Measurements from ENCODE around the gene SORCS1. TPM values are rescaled to one million over a fixed set of nuclear protein-coding genes. Genes with fewer than 3 reads are reported as not detected.

Gene SORCS1
- total and polyA plus RNA-seq, 12 donors, result 0.18 to 11.1 (median 1.1) TPM

DNA sequence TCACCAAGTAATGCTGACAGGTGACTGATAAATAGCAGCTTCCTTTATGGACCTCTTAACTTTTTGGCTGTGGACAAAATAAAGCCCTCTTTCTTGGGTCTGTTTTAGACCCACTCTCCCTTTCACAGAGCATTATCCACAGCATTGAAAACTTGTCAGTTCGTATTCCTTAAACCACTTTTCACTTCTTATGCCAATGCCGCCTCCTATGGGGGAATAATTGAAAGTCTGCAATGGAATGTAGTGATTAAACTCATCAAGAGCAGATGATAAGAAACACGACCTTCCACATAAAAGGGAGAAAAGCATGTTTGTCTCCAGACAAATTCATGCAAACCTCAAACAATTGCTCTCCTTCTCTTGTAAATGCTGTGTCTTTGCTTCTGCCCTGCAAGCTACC, 153.4 kb downstream of the SORCS1 start:
- no peak for DNase-seq
- no peak overlapping the region for H3K4me3 ChIP-seq
- H3K9me3 ChIP-seq (replicated peaks in 1 of 3), result no peaks in the 10 kb centered on the region
- WGBS, 4 donors, result 36 to 45% (median 40%) methylated on average over 3 of the region's 3 CpGs
- TF ChIP-seq, protein P1, sequence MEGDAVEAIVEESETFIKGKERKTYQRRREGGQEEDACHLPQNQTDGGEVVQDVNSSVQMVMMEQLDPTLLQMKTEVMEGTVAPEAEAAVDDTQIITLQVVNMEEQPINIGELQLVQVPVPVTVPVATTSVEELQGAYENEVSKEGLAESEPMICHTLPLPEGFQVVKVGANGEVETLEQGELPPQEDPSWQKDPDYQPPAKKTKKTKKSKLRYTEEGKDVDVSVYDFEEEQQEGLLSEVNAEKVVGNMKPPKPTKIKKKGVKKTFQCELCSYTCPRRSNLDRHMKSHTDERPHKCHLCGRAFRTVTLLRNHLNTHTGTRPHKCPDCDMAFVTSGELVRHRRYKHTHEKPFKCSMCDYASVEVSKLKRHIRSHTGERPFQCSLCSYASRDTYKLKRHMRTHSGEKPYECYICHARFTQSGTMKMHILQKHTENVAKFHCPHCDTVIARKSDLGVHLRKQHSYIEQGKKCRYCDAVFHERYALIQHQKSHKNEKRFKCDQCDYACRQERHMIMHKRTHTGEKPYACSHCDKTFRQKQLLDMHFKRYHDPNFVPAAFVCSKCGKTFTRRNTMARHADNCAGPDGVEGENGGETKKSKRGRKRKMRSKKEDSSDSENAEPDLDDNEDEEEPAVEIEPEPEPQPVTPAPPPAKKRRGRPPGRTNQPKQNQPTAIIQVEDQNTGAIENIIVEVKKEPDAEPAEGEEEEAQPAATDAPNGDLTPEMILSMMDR (IDR thresholded peaks at IDR 0.05), result peak in 1 of 6 experiments; percentile 21
- no peak for TF ChIP-seq POLR2A (IDR thresholded peaks at IDR 0.05)
- no peaks in the 10 kb centered on the region for H3K27me3 ChIP-seq
- H3K27ac ChIP-seq, result no peak overlapping the region
- intact Hi-C loops (cut with DNase I), result no loop called here
- no peaks in the 10 kb centered on the region for H3K36me3 ChIP-seq (replicated peaks in 1 of 2)
- H3K4me1 ChIP-seq (replicated peaks in 1 of 2), result no peaks in the 10 kb centered on the region

- H3K4me1 ChIP-seq (replicated peaks in 1 of 2), result no peaks in the 10 kb centered on the region
- intact Hi-C loops (cut with DNase I), result no loop called here
- no peaks in the 10 kb centered on the region for H3K9me3 ChIP-seq (replicated peaks in 1 of 3)
- no peaks in the 10 kb centered on the region for H3K36me3 ChIP-seq (replicated peaks in 1 of 2)
- no peaks in the 10 kb centered on the region for H3K27me3 ChIP-seq
- WGBS, 4 donors, result 85 to 91% (median 88%) methylated on average over 8 of the region's 8 CpGs
- no peak overlapping the region for H3K4me3 ChIP-seq
- no peak overlapping the region for H3K27ac ChIP-seq
- TF ChIP-seq, protein P1 (IDR thresholded peaks at IDR 0.05), result no peak
- no peak for TF ChIP-seq POLR2A (IDR thresholded peaks at IDR 0.05)
- DNase-seq, result no peak
Measured at GRCh38 chr10:107010531-107010930, 154.0 kb downstream of the SORCS1 start.

DNA sequence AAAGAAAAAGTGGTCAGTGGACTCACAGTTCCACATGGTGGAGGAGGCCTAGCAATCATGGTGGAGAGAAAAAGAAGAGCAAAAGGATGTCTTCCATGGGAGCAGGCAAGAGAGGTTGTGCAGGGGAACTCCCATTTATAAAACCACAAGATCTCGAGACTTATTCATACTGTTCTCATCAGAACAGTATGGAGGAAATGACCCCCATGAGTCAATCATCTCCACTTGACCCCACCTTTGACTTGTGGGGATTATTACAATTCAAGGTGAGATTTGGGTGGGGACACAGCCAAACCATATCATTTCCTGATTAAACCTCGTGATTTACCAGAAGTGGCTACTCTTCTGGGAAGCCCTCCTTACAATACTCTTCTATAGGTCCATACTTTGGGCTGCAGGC, 160.1 kb downstream of the SORCS1 start:
- Histone ChIP-seq H3K4me3 (no peak overlapping the region), H3K36me3 (replicated peaks in 1 of 2) (no peaks in the 10 kb centered on the region), H3K4me1 (replicated peaks in 1 of 2) (no peaks in the 10 kb centered on the region), H3K27ac (no peak overlapping the region), H3K27me3 (no peaks in the 10 kb centered on the region), H3K9me3 (replicated peaks in 1 of 3) (no peaks in the 10 kb centered on the region)
- TF ChIP-seq, protein P1 (IDR thresholded peaks at IDR 0.05), result no peak
- no peak for TF ChIP-seq POLR2A (IDR thresholded peaks at IDR 0.05)
- intact Hi-C loops (cut with DNase I), result no loop called here
- DNase-seq, result no peak
- 53 to 78% (median 69%) methylated on average over 2 of the region's 2 CpGs for WGBS, 4 donors

DNA sequence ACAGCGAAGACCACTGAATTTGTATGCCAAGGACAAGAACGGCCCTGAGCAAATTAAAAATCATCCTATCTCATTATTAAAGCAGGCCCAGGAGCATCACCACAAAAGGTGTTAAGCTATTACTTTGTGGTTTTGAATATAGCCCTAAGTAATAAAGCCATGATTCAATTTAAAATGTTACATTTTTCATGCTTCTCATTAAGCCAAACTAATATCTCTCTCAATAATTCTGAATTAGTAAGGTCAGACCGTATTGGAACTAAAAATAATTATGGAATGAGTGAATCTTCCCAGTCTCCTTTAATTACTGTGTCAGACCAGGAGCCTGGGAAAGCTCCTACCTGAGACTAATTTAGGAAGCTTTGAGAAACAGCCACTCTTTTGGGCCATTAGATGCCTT, 162.4 kb downstream of the SORCS1 start:
- no peaks in the 10 kb centered on the region for H3K36me3 ChIP-seq (replicated peaks in 1 of 2)
- H3K27ac ChIP-seq, result no peak overlapping the region
- no peaks in the 10 kb centered on the region for H3K9me3 ChIP-seq (replicated peaks in 1 of 3)
- TF ChIP-seq, protein P1 (IDR thresholded peaks at IDR 0.05), result no peak
- no peak for TF ChIP-seq POLR2A (IDR thresholded peaks at IDR 0.05)
- intact Hi-C loops (cut with DNase I), result no loop called here
- no peak for DNase-seq
- no peak overlapping the region for H3K4me3 ChIP-seq
- peaks cover 0 to 9% of the 10 kb centered on the region in 2 donors for H3K4me1 ChIP-seq (replicated peaks in 1 of 2)
- 60 to 79% (median 66%) methylated on average over 3 of the region's 3 CpGs for WGBS, 4 donors
- H3K27me3 ChIP-seq, result no peaks in the 10 kb centered on the region
